ENCODE data around the gene JCAD.
A peak's percentile ranks its signal among the peaks of the same experiment; 100 is the strongest.
"Not testable (repeated sequence)": the region's sequence is repeated elsewhere in the genome, so short reads cannot be mapped to it uniquely, and the experiment has no call there.

JCAD gene

GRCh38 chr10:30026578-30026977 lies 32.8 kb downstream of the JCAD start:
- Mint-ChIP-seq H3K4me1 (peaks cover 39% of the 10 kb centered on the region), H3K9me3 (no peaks in the 10 kb centered on the region), H3K36me3 (no peaks in the 10 kb centered on the region), H3K27ac (no peak overlapping the region), H3K4me3 (peak overlapping the region; percentile 83), H3K27me3 (peaks cover 39% of the 10 kb centered on the region)

DNA sequence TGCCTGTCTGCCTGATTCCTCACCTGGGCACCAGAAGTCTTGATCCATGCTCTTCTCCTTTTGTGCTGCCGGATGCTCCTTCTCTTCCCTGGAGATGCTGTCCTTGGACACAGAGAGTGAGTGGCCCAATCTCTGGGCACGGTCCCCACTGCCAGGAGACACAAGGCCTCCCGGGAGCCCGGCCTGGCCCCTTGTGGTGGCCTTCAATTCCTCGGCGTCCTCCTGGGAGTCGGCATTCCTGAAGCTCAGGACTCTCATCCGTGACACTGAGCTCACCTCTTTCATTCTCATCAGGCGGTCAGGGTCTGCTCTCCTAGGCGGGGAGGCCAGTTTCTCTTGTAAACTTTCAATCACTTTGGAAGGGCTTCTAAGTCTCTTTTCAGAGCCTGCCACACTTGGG lies 33.3 kb downstream of the JCAD start:
- H3K4me3 Mint-ChIP-seq, result no peak overlapping the region
- H3K9me3 Mint-ChIP-seq, result no peaks in the 10 kb centered on the region
- no peaks in the 10 kb centered on the region for H3K36me3 Mint-ChIP-seq
- peak overlapping the region; percentile 59 for H3K27ac Mint-ChIP-seq
- peaks cover 40% of the 10 kb centered on the region for H3K27me3 Mint-ChIP-seq
- H3K4me1 Mint-ChIP-seq, result peaks cover 39% of the 10 kb centered on the region

- not testable (repeated sequence) for H3K9me3 Mint-ChIP-seq, H3K27ac Mint-ChIP-seq, H3K36me3 Mint-ChIP-seq, H3K4me3 Mint-ChIP-seq
- Mint-ChIP-seq H3K27me3 (peaks cover 40% of the 10 kb centered on the region), H3K4me1 (peaks cover 39% of the 10 kb centered on the region)
Measured at GRCh38 chr10:30025428-30025827, 34.0 kb downstream of the JCAD start.

DNA sequence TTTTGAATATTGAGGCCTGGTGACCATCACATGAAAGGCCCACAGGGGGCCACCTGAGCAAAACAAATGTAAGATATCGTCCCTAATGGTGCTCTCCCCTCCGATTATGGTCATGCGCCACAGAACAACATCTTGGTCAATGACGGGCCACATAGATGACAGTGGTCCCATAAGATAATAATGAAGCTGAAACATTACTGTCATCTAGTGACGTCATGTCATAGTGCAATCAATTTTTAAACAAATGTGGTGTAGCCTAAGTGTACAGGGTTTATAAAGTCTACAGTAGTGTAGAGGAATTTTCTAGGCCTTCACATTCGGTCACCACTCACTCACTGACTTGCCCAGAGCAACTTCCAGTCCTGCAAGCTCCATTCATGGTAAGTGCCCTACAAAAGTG lies 36.8 kb downstream of the JCAD start:
- Mint-ChIP-seq H3K4me3 (no peak overlapping the region), H3K4me1 (peaks cover 24% of the 10 kb centered on the region), H3K27ac (no peak overlapping the region), H3K27me3 (peaks cover 38% of the 10 kb centered on the region), H3K9me3 (no peaks in the 10 kb centered on the region), H3K36me3 (no peaks in the 10 kb centered on the region)

DNA sequence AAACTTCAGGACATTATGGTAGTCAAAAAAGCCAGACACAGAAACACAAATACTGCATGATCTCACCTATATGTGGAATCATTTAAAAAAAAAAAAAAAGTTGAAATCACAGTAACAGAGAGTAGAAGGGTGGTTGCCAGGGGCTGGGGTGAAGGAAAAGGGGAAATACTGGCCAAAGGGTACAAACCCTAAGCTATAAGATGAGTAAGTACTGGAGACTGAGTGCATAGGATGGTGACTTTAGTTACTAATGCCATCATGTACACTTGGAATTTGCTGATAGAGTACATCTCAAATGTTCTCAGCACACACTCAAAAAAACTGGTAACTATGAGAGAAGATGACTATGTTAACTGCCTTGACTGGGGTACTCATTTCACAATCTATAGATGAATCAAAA lies 39.9 kb downstream of the JCAD start:
- Mint-ChIP-seq H3K27ac (no peak overlapping the region), H3K4me1 (peaks cover 7% of the 10 kb centered on the region), H3K36me3 (no peaks in the 10 kb centered on the region), H3K27me3 (peaks cover 47% of the 10 kb centered on the region), H3K4me3 (no peak overlapping the region), H3K9me3 (no peaks in the 10 kb centered on the region)

GRCh38 chr10:30018496-30018895 lies 40.9 kb downstream of the JCAD start:
- H3K4me3 Mint-ChIP-seq, result no peak overlapping the region

DNA sequence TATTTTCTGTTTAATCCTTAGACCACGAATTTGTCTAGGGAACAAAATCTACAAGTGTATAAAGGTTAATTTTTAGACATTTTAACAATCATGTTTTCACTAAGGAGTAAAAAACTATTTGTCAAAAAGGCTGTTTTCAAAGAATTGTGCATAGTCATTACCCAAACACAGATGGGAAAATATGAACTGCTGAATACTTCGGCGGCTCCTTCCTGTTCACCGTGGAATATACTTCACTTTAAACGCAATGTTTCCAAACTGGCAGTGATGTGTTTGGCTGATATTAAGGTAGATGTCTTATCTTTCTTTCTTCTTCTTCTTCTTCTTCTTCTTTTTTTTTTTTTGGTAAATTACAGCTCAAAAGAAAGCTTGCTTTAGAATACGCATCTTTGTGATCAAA lies 41.4 kb downstream of the JCAD start:
- Mint-ChIP-seq H3K4me3 (no peak overlapping the region), H3K4me1 (peaks cover 7% of the 10 kb centered on the region), H3K27ac (no peak overlapping the region), H3K36me3 (no peaks in the 10 kb centered on the region), H3K27me3 (peaks cover 44% of the 10 kb centered on the region), H3K9me3 (no peaks in the 10 kb centered on the region)

More at GRCh38 chr10:30018496-30018895, 40.9 kb downstream of the JCAD start:
- Mint-ChIP-seq H3K36me3 (no peaks in the 10 kb centered on the region), H3K27me3 (peaks cover 48% of the 10 kb centered on the region), H3K9me3 (no peaks in the 10 kb centered on the region), H3K27ac (peak overlapping the region; percentile 43), H3K4me1 (peaks cover 7% of the 10 kb centered on the region)

DNA sequence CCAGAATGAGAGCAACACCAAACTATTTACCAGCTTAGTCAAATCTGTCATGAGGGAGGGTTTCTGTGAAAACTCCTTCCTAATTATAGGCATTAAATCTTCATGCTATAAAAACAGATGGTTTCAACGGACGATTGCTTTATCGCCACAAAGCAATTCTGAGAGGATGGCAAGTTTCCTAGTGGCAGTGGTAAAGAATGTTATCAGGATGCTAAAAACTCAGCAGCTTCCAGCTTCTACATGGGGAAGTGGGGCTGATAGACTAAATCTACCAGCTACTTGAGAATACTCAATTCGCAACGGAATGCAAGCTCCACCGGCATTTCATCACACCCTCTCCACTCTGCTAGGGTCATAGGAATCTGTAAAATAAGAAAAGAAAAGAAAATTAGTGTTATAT lies 41.8 kb downstream of the JCAD start:
- H3K4me3 Mint-ChIP-seq, result no peak overlapping the region
- peaks cover 43% of the 10 kb centered on the region for H3K27me3 Mint-ChIP-seq
- H3K27ac Mint-ChIP-seq, result no peak overlapping the region
- no peaks in the 10 kb centered on the region for H3K9me3 Mint-ChIP-seq
- no peaks in the 10 kb centered on the region for H3K36me3 Mint-ChIP-seq
- peaks cover 7% of the 10 kb centered on the region for H3K4me1 Mint-ChIP-seq

DNA sequence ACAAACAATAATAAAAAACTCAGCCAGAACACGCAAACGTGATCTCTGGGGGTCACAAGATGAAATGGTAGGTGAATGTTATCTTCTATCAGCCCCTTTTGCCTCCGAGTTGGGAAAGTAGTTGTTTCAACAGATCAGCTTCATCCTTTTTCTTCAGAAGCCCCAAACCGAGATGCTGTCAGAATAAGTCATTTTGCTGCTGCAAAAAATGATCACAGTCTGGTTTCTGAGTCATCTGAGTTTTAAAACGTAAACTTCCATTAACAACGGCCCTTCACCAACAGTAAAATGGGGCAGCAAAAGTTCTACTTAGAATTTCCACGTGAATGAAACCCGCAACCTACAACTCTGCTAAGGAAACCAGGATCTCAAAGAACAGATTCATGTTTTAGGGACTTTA lies 44.9 kb downstream of the JCAD start:
- no peak overlapping the region for H3K4me3 Mint-ChIP-seq
- no peaks in the 10 kb centered on the region for H3K9me3 Mint-ChIP-seq
- no peak overlapping the region for H3K27ac Mint-ChIP-seq
- no peaks in the 10 kb centered on the region for H3K36me3 Mint-ChIP-seq
- H3K4me1 Mint-ChIP-seq, result peaks cover 7% of the 10 kb centered on the region
- H3K27me3 Mint-ChIP-seq, result peaks cover 30% of the 10 kb centered on the region

DNA sequence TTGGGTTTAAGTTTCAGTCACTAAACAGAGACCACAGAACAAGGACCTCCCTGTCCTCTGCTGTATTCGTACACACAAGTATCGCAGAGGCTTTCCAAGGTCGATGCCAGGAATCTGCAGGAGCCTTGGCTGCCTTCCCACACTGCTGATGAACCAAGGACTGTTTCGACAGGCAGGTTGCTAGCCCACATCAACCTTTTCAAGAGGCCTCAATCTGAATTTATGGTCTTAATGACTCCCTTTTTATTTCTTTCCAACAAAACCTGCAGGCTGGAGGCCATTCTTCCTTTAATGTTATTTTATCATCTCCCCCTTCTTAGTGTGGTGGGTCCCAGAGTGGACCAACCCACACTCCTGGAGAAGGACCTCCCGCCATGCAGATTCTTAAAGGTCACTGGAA lies 45.6 kb downstream of the JCAD start:
- Mint-ChIP-seq H3K9me3 (no peaks in the 10 kb centered on the region), H3K4me1 (peaks cover 7% of the 10 kb centered on the region), H3K27me3 (peaks cover 26% of the 10 kb centered on the region), H3K27ac (no peak overlapping the region), H3K4me3 (no peak overlapping the region), H3K36me3 (no peaks in the 10 kb centered on the region)

- H3K9me3 Mint-ChIP-seq, result no peaks in the 10 kb centered on the region
- H3K27me3 Mint-ChIP-seq, result peaks cover 16% of the 10 kb centered on the region
- H3K27ac Mint-ChIP-seq, result no peak overlapping the region
- no peak overlapping the region for H3K4me3 Mint-ChIP-seq
- no peaks in the 10 kb centered on the region for H3K4me1 Mint-ChIP-seq
- H3K36me3 Mint-ChIP-seq, result no peaks in the 10 kb centered on the region
Measured at GRCh38 chr10:30011956-30012647, 47.3 kb downstream of the JCAD start.

- no peak overlapping the region for H3K4me3 Mint-ChIP-seq
- no peaks in the 10 kb centered on the region for H3K4me1 Mint-ChIP-seq
- H3K27me3 Mint-ChIP-seq, result peaks cover 20% of the 10 kb centered on the region
- no peaks in the 10 kb centered on the region for H3K9me3 Mint-ChIP-seq
- no peak overlapping the region for H3K27ac Mint-ChIP-seq
- H3K36me3 Mint-ChIP-seq, result no peaks in the 10 kb centered on the region
Measured at GRCh38 chr10:30011396-30011795, 48.0 kb downstream of the JCAD start.

DNA sequence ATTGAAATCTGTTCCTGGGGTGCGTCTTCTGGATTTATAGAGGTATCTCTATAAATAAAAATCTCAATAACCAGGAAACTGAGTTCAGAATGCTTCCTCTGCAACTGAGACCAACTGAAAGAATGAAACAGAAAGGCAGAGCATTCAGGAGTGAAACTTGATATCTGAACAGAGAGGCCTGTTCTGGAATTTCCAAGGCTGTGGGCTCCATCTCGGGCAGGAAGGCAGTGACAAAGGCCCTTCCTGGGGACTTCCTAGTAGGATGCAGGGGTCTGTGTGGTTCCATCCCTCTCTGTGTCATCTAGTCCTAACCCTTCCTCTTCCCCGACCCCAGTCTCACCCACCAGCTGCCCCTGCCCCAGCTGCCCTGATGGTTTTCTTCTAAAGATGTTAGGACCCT lies 52.0 kb downstream of the JCAD start:
- Mint-ChIP-seq H3K9me3 (no peaks in the 10 kb centered on the region), H3K4me1 (peaks cover 5% of the 10 kb centered on the region), H3K36me3 (no peaks in the 10 kb centered on the region), H3K27me3 (peaks cover 16% of the 10 kb centered on the region), H3K4me3 (no peak overlapping the region), H3K27ac (peak overlapping the region; percentile 38)

GRCh38 chr10:30006410-30006809 lies 53.0 kb downstream of the JCAD start:
- H3K27me3 Mint-ChIP-seq, result peaks cover 14% of the 10 kb centered on the region
- H3K9me3 Mint-ChIP-seq, result no peaks in the 10 kb centered on the region
- peaks cover 9% of the 10 kb centered on the region for H3K4me1 Mint-ChIP-seq
- no peak overlapping the region for H3K4me3 Mint-ChIP-seq
- H3K27ac Mint-ChIP-seq, result no peak overlapping the region
- no peaks in the 10 kb centered on the region for H3K36me3 Mint-ChIP-seq

DNA sequence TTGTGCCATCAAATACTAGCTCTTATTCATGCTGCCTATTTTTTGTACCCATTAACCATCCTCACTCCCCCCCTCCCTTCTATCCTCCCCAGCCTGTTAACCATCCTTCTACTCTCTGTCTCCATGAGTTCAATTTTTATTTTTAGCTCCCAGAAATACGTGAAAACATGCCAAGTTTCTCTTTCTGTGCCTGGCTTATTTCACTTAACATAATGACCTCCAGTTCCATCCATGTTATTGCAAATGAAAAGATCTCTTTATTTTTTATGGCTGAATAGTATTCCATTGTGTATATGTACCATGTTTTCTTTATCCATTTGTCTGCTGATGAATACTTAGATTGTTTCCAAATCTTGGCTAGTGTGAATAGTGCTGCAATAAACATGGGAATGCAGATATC lies 54.3 kb downstream of the JCAD start:
- peaks cover 16% of the 10 kb centered on the region for H3K27me3 Mint-ChIP-seq
- not testable (repeated sequence) for H3K36me3 Mint-ChIP-seq

GRCh38 chr10:30002426-30003266 lies 56.7 kb downstream of the JCAD start:
- H3K36me3 Mint-ChIP-seq, result no peaks in the 10 kb centered on the region
- peaks cover 9% of the 10 kb centered on the region for H3K4me1 Mint-ChIP-seq
- no peak overlapping the region for H3K27ac Mint-ChIP-seq
- no peak overlapping the region for H3K4me3 Mint-ChIP-seq
- H3K9me3 Mint-ChIP-seq, result no peaks in the 10 kb centered on the region
- peaks cover 26% of the 10 kb centered on the region for H3K27me3 Mint-ChIP-seq

More for the DNA sequence above, 54.3 kb downstream of the JCAD start:
- not testable (repeated sequence) for H3K4me3 Mint-ChIP-seq, H3K9me3 Mint-ChIP-seq, H3K4me1 Mint-ChIP-seq, H3K27ac Mint-ChIP-seq
